Heart left ventricle (tissue), 16 donors: ENCODE data around the gene TRAM2. TPM values are rescaled to one million over a fixed set of nuclear protein-coding genes. Genes with fewer than 3 reads are reported as not detected.
A peak's percentile ranks its signal among the peaks of the same experiment; 100 is the strongest.

Source experiments
- ATAC-seq, 4 donors: fragments of 200-7000 bp; cut with Tn5 transposase; one replicate each; pipeline ENCODE4 v1.9.1; 2020 to 2022; ENCODE audit warnings: moderate library complexity in 4 of 4, mild to moderate bottlenecking in 3 of 4, moderate number of reproducible peaks in 1 of 4
- DNase-seq, 5 donors: peaks; one replicate each; pipeline ENCODE4 v3.0.0-alpha.2; 2020
- H3K27ac ChIP-seq, 12 donors: fragments of 200-600 bp; sonication (generic) in 4 of 12; one replicate each; pipeline versions ENCODE4 v1.5.0 to v1.8.0; 2016 to 2022; ENCODE audit warnings: mild to moderate bottlenecking in 2 of 12
- H3K27me3 ChIP-seq, 9 donors: fragments of 200-600 bp; sonication (generic) in 2 of 9; one replicate each; pipeline versions ENCODE4 v1.5.1 to v1.8.0; 2016 to 2022; ENCODE audit warnings: mild to moderate bottlenecking in 3 of 9
- H3K36me3 ChIP-seq, 9 donors: fragments of 200-600 bp; sonication (generic) in 2 of 9; one replicate each; pipeline versions ENCODE4 v1.5.0 to v1.8.0; 2018 to 2022; ENCODE audit warnings: mild to moderate bottlenecking in 2 of 9
- H3K4me1 ChIP-seq, 12 donors: fragments of 200-600 bp; sonication (generic) in 4 of 12; one replicate each; pipeline versions ENCODE4 v1.5.0 to v1.8.0; 2016 to 2022; ENCODE audit warnings: mild to moderate bottlenecking in 3 of 12
- H3K4me3 ChIP-seq, 12 donors: fragments of 200-600 bp; sonication (generic) in 4 of 12; one replicate each; pipeline versions ENCODE4 v1.5.0 to v1.8.0; 2017 to 2022; ENCODE audit warnings: mild to moderate bottlenecking in 9 of 12, moderate library complexity in 4 of 12
- H3K9me3 ChIP-seq, 12 donors: fragments of 200-600 bp; sonication (generic) in 4 of 12; one replicate each; pipeline versions ENCODE4 v1.5.0 to v1.8.0; 2016 to 2022; ENCODE audit warnings: mild to moderate bottlenecking in 1 of 12
- CTCF ChIP-seq, 12 donors: fragments of 200-600 bp; sonication (generic) in 4 of 12; IDR thresholded peaks; one replicate each; pipeline versions ENCODE4 v1.5.0 to v1.8.0; 2018 to 2022; ENCODE audit warnings: antibody characterized with exemption in 12 of 12, mild to moderate bottlenecking in 5 of 12
- POLR2A ChIP-seq, 2 donors: fragments of 450-650 bp; IDR thresholded peaks; one replicate each; pipeline ENCODE4 v1.6.1; 2017; ENCODE audit warnings: antibody characterized with exemption in 2 of 2, mild to moderate bottlenecking in 2 of 2, moderate library complexity in 2 of 2
- WGBS, 4 donors: extraction: QIAGEN DNeasy Blood & Tissue Kit in 2 of 4; methylation state at CpG; one replicate each; pipeline versions ENCODE4 v1.1.5 to v1.1.7; 2013 to 2018; 5-methylcytosine and 5-hydroxymethylcytosine counted together
- intact Hi-C, 10 donors: fragments of 100-400 bp; cut with DNase I; formaldehyde crosslinking; loops; one replicate each; pipeline versions ENCODE4 v1.11.1 to v1.14.2; 2022
- polyA plus RNA-seq, 2 donors: library from polyadenylated mRNA; stranded (reverse); fragments of 200-250 nt; gene quantifications; one replicate each; pipeline ENCODE4 v1.2.3, GENCODE V29; 2013
- total RNA-seq, 9 donors: library from RNA; depleted of rRNA in 2 of 9; stranded (reverse); fragments of >200 nt in 2 of 9; fragmentation: NEBNext Ultra II Directional in 3 of 9; extraction: Animal tissue kit (Norgen Biotek cat#: 25700) in 3 of 9; gene quantifications; one replicate each; pipeline versions ENCODE4 v1.1.0 to v1.2.4, GENCODE V29; 2016 to 2023
- donor health status: ischemic (EF 13 %, LVEDD 7.1; RV severe dilation, severe dysfunction).
- donor health status: healthy with polysubstance abuse.
- donor health status: DM: no; HTN: yes; CAD: no.
- donor health status: DM: no; HTN: no; CAD: no.
- donor health status: ischemic (EF 25% LVEDD 6.9; RV normal size, moderate dysfunction).
- donor health status: ischemic (EF 25% LVEDD 5.7; RV mildly dilated, moderate dysfunction).
- donor health status: healthy.
- donor health status: DM: yes; HTN: yes; CAD: no.
- donor health status: ischemic (EF 35%, LVEDD 5.7; RV mildly dilated, moderate dysfunction).
- donor health status: nonischemic (EF 11% LVEDD 7.7; RV severe dilation, severe dysfunction).
- donor health status: DM: yes; HTN: yes; CAD: no.
- donor health status: PGD.
- donor health status: ischemic (EF 29% LVEDD 5.4; RV normal size, mild dysfunction).
- donor health status: nonischemic (EF 23%, LVEDD 6.1; RV moderate dilation, normal function).

The TRAM2 gene
- total and polyA plus RNA-seq, 11 donors, result 4.7 to 19.0 (median 12.1) TPM

- Histone ChIP-seq H3K36me3 (peaks cover 0 to 32% (median 26%) of the 10 kb centered on the region in 9 donors), H3K27me3 (no peaks in the 10 kb centered on the region), H3K27ac (peak overlapping the region in 9 of 12 donors; percentile 85 to 94 (median 89)), H3K9me3 (no peaks in the 10 kb centered on the region), H3K4me3 (no peak overlapping the region), H3K4me1 (peaks cover 10 to 73% (median 46%) of the 10 kb centered on the region in 12 donors)
- ATAC-seq, result no peak
- TF ChIP-seq POLR2A (IDR thresholded peaks at IDR 0.05), result no peak
- TF ChIP-seq CTCF (IDR thresholded peaks at IDR 0.05), result no peak
- DNase-seq, result no peak
- intact Hi-C loops, result loop anchor here in 6 of 10 donors (2.0 to 5.0 kb wide), 3 partner anchors 55 to 60 kb away; partner anchors contain the start of gene TRAM2 (in 4 of the 6)
- 91 to 97% (median 94%) methylated on average over 3 of the region's 3 CpGs for WGBS, 4 donors
Measured at GRCh38 chr6:52516943-52517342, 59.9 kb downstream of the TRAM2 start.

GRCh38 chr6:52516269-52516668 is 60.6 kb downstream of the TRAM2 start:
- WGBS, 4 donors, result 95 to 99% (median 96%) methylated on average over 1 of the region's 1 CpG
- Histone ChIP-seq H3K4me3 (no peak overlapping the region), H3K9me3 (no peaks in the 10 kb centered on the region), H3K4me1 (peaks cover 10 to 77% (median 47%) of the 10 kb centered on the region in 12 donors), H3K27me3 (no peaks in the 10 kb centered on the region), H3K27ac (no peak overlapping the region), H3K36me3 (peaks cover 0 to 34% (median 26%) of the 10 kb centered on the region in 9 donors)
- intact Hi-C loops, result loop anchor here in 6 of 10 donors (2.0 to 5.0 kb wide), 3 partner anchors 56 to 61 kb away; partner anchors contain the start of gene TRAM2 (in 4 of the 6)
- ATAC-seq, result no peak
- TF ChIP-seq POLR2A (IDR thresholded peaks at IDR 0.05) (no peak), CTCF (IDR thresholded peaks at IDR 0.05) (no peak)
- no peak for DNase-seq

GRCh38 chr6:52515219-52515960 is 61.5 kb downstream of the TRAM2 start:
- Histone ChIP-seq H3K9me3 (no peaks in the 10 kb centered on the region), H3K27me3 (no peaks in the 10 kb centered on the region), H3K36me3 (peaks cover 0 to 43% (median 26%) of the 10 kb centered on the region in 9 donors), H3K4me1 (peaks cover 10 to 82% (median 50%) of the 10 kb centered on the region in 12 donors), H3K4me3 (no peak overlapping the region), H3K27ac (peak overlapping the region in 7 of 12 donors; percentile 6 to 90 (median 83))
- no peak for DNase-seq
- ATAC-seq, result no peak
- intact Hi-C loops, result loop anchor here in 4 of 10 donors (5.0 kb wide), 2 partner anchors 57 to 62 kb away; partner anchors contain the start of gene TRAM2 (in 2 of the 4)
- WGBS, 4 donors, result 73 to 88% (median 83%) methylated on average over 2 of the region's 2 CpGs
- TF ChIP-seq CTCF (IDR thresholded peaks at IDR 0.05) (no peak), POLR2A (IDR thresholded peaks at IDR 0.05) (no peak)

- peak in 2 of 5 donors; percentile 47 to 67 for DNase-seq
- peaks cover 10 to 84% (median 53%) of the 10 kb centered on the region in 12 donors for H3K4me1 ChIP-seq
Measured at GRCh38 chr6:52514514-52514913, 62.3 kb downstream of the TRAM2 start.

More at GRCh38 chr6:52514514-52514913, 62.3 kb downstream of the TRAM2 start:
- no peaks in the 10 kb centered on the region for H3K9me3 ChIP-seq
- no peaks in the 10 kb centered on the region for H3K27me3 ChIP-seq
- TF ChIP-seq CTCF (IDR thresholded peaks at IDR 0.05) (no peak), POLR2A (IDR thresholded peaks at IDR 0.05) (no peak)
- no peak overlapping the region for H3K4me3 ChIP-seq
- H3K36me3 ChIP-seq, result peaks cover 0 to 48% (median 28%) of the 10 kb centered on the region in 9 donors
- intact Hi-C loops, result no loop called here
- peak in 2 of 4 donors; percentile 6 for ATAC-seq
- WGBS, 4 donors, result 58 to 80% (median 65%) methylated on average over 7 of the region's 7 CpGs
- peak overlapping the region in 10 of 12 donors; percentile 6 to 92 (median 84) for H3K27ac ChIP-seq
